Endothelial cell of umbilical vein (primary cell): ENCODE data around the gene SLC49A4.

Source experiments
- CTCF ChIP-seq, 2 donors: IDR thresholded peaks; 1 replicate in 1 of 2; 2 replicates in 1 of 2; pipeline ENCODE4 v1.5.1; 2011; ENCODE audit warnings: low read length in 2 of 2, mild to moderate bottlenecking in 2 of 2, moderate library complexity in 2 of 2, control low read depth in 1 of 2, inconsistent platforms in 1 of 2, low read depth in 1 of 2; ENCODE audit not compliant: insufficient read depth in 1 of 2; ENCODE audit errors: extremely low read depth in 1 of 2
- EZH2 ChIP-seq: IDR thresholded peaks from 2 replicates; pipeline ENCODE4 v1.6.1; 2012; ENCODE audit warnings: borderline replicate concordance, low read depth, mild to moderate bottlenecking, moderate library complexity, low read length, inconsistent platforms; ENCODE audit not compliant: severe bottlenecking
- FOS ChIP-seq: IDR thresholded peaks from 2 replicates; pipeline ENCODE4 v1.6.1; 2011; ENCODE audit warnings: mild to moderate bottlenecking, low read length, moderate library complexity, borderline replicate concordance; ENCODE audit not compliant: insufficient read depth
- MAX ChIP-seq: IDR thresholded peaks from 2 replicates; pipeline ENCODE4 v1.6.1; 2011; ENCODE audit not compliant: insufficient read depth, insufficient read length
- POLR2A ChIP-seq: IDR thresholded peaks from 2 replicates; pipeline ENCODE4 v1.6.1; 2012; ENCODE audit warnings: low read depth, mild to moderate bottlenecking, control low read depth, low read length
- POLR2AphosphoS5 ChIP-seq: IDR thresholded peaks from 2 replicates; pipeline ENCODE4 v1.6.1; 2012; ENCODE audit warnings: low read depth, mild to moderate bottlenecking, control low read depth, low read length, moderate library complexity; ENCODE audit not compliant: insufficient read depth

- no peak for TF ChIP-seq EZH2
- TF ChIP-seq CTCF (IDR thresholded peaks at IDR 0.05; ENCODE audit: extremely low read depth in 1 of 2, insufficient read depth in 1 of 2, low read depth in 1 of 2, low read length in 2 of 2), result no peak
- TF ChIP-seq MAX, result no peak
- no peak for TF ChIP-seq POLR2AphosphoS5
- no peak for TF ChIP-seq POLR2A
- TF ChIP-seq FOS, result no peak
Observed at GRCh38 chr3:122926322-122926721, 131.5 kb downstream of the SLC49A4 start.
